ENCODE measurements around the gene HKDC1. TPM values are rescaled to one million over a fixed set of nuclear protein-coding genes. Genes with fewer than 3 reads are reported as not detected.
"Not testable (repeated sequence)": the region's sequence is repeated elsewhere in the genome, so short reads cannot be mapped to it uniquely, and the experiment has no call there.

HKDC1 gene
- total and polyA plus RNA-seq, 10 of the 15 experiments (the other 5 are each of a cell fraction or from before 2014, with no cell fraction given): 0.04 to 0.34 (median 0.13) TPM; not detected in 5

- TF ChIP-seq SMAD1 (IDR thresholded peaks at IDR 0.05; ENCODE audit: low read depth, partially characterized antibody) (no peak), CBX5 (IDR thresholded peaks at IDR 0.05; ENCODE audit: low read depth) (no peak), RB1 (IDR thresholded peaks at IDR 0.05; ENCODE audit: borderline replicate concordance) (no peak), NRF1 (conservative IDR thresholded peaks at IDR 0.05; ENCODE audit: low read depth, low read length) (no peak), SUPT20H (IDR thresholded peaks at IDR 0.05; ENCODE audit: borderline replicate concordance, control insufficient read depth, low read depth, low read length) (no peak), ZNF217 (IDR thresholded peaks at IDR 0.05) (no peak), RAD51 (IDR thresholded peaks at IDR 0.05) (no peak), IKZF2 (IDR thresholded peaks at IDR 0.05) (no peak)
Observed at GRCh38 chr10:69220041-69220451, at the start of gene HKDC1 (continued).

DNA sequence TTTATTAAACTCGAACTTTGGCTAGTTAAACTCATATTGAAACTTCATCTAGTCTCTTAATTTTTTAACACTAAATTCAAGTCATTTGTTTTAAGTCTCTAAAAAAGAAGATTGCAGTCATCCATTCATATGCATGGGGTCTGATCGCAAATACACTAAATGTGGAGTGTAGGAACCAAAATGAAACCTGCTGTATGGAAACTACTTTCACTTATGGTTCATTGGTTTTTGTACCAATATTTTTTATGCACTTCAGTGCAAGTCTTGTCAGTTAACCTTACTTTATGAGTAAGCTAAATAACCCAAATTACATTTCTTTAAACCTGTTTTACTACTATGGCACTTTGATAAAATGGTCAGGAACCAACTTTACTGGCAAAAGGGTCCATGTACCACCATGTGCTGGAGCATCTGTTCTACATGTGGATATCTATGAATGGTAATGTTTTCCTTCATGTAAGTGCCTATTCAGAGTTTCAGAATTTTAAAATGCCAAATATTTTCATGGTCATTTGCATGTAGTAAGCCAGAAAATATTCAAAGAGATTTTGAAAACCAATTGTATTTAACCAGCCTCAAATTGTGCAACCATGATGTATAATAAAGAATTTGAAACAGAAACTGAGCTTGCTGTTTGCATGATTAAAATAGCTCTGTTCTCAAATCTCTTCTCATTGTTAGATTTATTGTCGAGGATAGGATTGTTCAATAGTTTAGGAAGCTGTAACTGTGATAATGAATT, 47.7 kb upstream of the HKDC1 start:
- H3K4me1 ChIP-seq (ENCODE audit: control insufficient read depth, insufficient read depth, low read length): peaks cover 6% of the 10 kb centered on the region; the same call in 1 of the 2 replicates
- H3K36me3 ChIP-seq (ENCODE audit: control insufficient read depth in 2 of 2, insufficient read depth in 2 of 2, low read length in 1 of 2): peaks cover 0 to 9% of the 10 kb centered on the region in 2 experiments; a peak in 2 of 4 replicates
- WGBS (ENCODE audit: insufficient coverage, insufficient replicate concordance, low lambda C conversion rate, missing lambda C conversion rate): 2% methylated on average over 3 of the region's 3 CpGs
- no peaks in the 10 kb centered on the region for H3K9me3 ChIP-seq (replicated peaks; ENCODE audit: control insufficient read depth, insufficient read depth, low read length)
- peak overlapping the region; percentile 16; the same call in 1 of the 2 replicates for H3K27ac ChIP-seq (ENCODE audit: control insufficient read depth, insufficient read depth)
- no TSS peak for BruUV-seq (replicated peaks)
- ChIA-PET CTCF (interaction anchor here (1.3 to 1.6 kb wide), 2 partner anchors 32 to 220 kb away, joined by 3 read pairs; no protein-coding TSS in a partner anchor), RAD21 (ENCODE audit: unreplicated experiment) (interaction anchor here (0.7 to 2.4 kb wide), 4 partner anchors 32 to 167 kb away, joined by 3 to 8 read pairs (median 3); no protein-coding TSS in a partner anchor), POLR2A (interaction anchor here (1.0 kb wide), 1 partner anchor 167 kb away, joined by 5 read pairs; no protein-coding TSS in a partner anchor), SMC1A (ENCODE audit: uncharacterized antibody, unreplicated experiment) (interaction anchor here (0.7 to 2.7 kb wide), 9 partner anchors 14 to 182 kb away, joined by 3 to 13 read pairs (median 3); no protein-coding TSS in a partner anchor)
- peak overlapping the region; percentile 5 for H3K4me2 ChIP-seq (ENCODE audit: control insufficient read depth, insufficient read depth)
- peak overlapping the region; percentile 9; the same call in 1 of the 2 replicates for H3K4me3 ChIP-seq
- no peaks in the 10 kb centered on the region for H3K79me2 ChIP-seq (ENCODE audit: control insufficient read depth, insufficient read depth, low read length)
- DNase-seq (ENCODE audit: low read depth, low spot score) (no peak), ATAC-seq (peak; percentile 62), FAIRE-seq (peak; percentile 94)
- intact Hi-C loops (cut with micrococcal nuclease; ENCODE audit: unreplicated experiment) (no loop called here), in situ Hi-C loops (cut with MboI) (no loop called here)
- H3K27me3 ChIP-seq (replicated peaks in 1 of 2; ENCODE audit: control insufficient read depth in 2 of 2, insufficient read depth in 2 of 2, low read length in 1 of 2): no peaks in the 10 kb centered on the region
- no peak overlapping the region for H2AFZ ChIP-seq (ENCODE audit: control insufficient read depth, low read depth, low read length)
- TF ChIP-seq CBX3 (IDR thresholded peaks at IDR 0.05; ENCODE audit: borderline replicate concordance, low read depth) (no peak), NFIC (IDR thresholded peaks at IDR 0.05; ENCODE audit: low read depth, low read length) (peak; percentile 35; the same call in 1 of the 2 replicates)
- H4K20me1 ChIP-seq (ENCODE audit: control insufficient read depth, insufficient read depth): no peaks in the 10 kb centered on the region
- no peak overlapping the region for H3K9ac ChIP-seq (ENCODE audit: control insufficient read depth, insufficient read depth, low read length)

DNA sequence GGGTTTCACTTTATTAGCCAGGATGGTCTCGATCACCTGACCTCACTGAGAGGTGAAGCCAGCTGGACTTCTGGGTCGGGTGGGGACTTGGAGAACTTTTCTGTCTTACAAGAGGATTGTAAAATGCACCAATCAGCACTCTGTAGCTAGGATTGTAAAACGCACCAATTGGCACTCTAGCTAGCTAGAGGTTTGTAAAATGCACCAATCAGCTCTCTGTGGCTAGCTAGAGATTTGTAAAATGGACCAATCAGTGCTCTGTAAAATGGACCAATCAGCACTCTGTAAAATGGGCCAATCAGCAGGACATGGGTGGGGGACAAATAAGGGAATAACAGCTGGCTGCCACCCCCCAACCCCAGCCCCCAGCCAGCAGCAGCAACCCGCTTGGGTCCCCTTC, 44.8 kb upstream of the HKDC1 start:
- H2AFZ ChIP-seq (ENCODE audit: control insufficient read depth, low read depth, low read length); ATAC-seq; FAIRE-seq; SMC1A ChIA-PET (ENCODE audit: uncharacterized antibody, unreplicated experiment); H3K27ac ChIP-seq (ENCODE audit: control insufficient read depth, insufficient read depth); BruUV-seq (replicated peaks); H3K9me3 ChIP-seq (replicated peaks; ENCODE audit: control insufficient read depth, insufficient read depth, low read length); intact Hi-C loops (cut with micrococcal nuclease; ENCODE audit: unreplicated experiment); H3K4me2 ChIP-seq (ENCODE audit: control insufficient read depth, insufficient read depth); H3K4me1 ChIP-seq (ENCODE audit: control insufficient read depth, insufficient read depth, low read length); H4K20me1 ChIP-seq (ENCODE audit: control insufficient read depth, insufficient read depth); H3K79me2 ChIP-seq (ENCODE audit: control insufficient read depth, insufficient read depth, low read length); H3K4me3 ChIP-seq; H3K27me3 ChIP-seq (replicated peaks in 1 of 2; ENCODE audit: control insufficient read depth in 2 of 2, insufficient read depth in 2 of 2, low read length in 1 of 2); in situ Hi-C loops (cut with MboI); H3K36me3 ChIP-seq (ENCODE audit: control insufficient read depth in 2 of 2, insufficient read depth in 2 of 2, low read length in 1 of 2); H3K9ac ChIP-seq (ENCODE audit: control insufficient read depth, insufficient read depth, low read length); DNase-seq (ENCODE audit: low read depth, low spot score): not testable (repeated sequence)
- ChIA-PET CTCF (interaction anchor here (0.7 to 1.4 kb wide), 2 partner anchors 9 to 623 kb away, joined by 3 read pairs; no protein-coding TSS in a partner anchor), POLR2A (interaction anchor here (1.1 kb wide), 1 partner anchor 142 kb away, joined by 3 read pairs; no protein-coding TSS in a partner anchor), RAD21 (ENCODE audit: unreplicated experiment) (interaction anchor here (1.1 to 1.5 kb wide), 2 partner anchors 167 to 171 kb away, joined by 3 to 6 read pairs; no protein-coding TSS in a partner anchor)
- 98% methylated on average over 4 of the region's 4 CpGs for WGBS (ENCODE audit: insufficient coverage, insufficient replicate concordance, low lambda C conversion rate, missing lambda C conversion rate)

Data from GM12878 (cell line).